GM10248 (cell line): ENCODE results near the gene TBC1D5.

Source experiments
- CTCF ChIA-PET: fragments of 300-600 bp; sonication (Branson Sonifier 250); formaldehyde crosslinking; extraction: SDS; loops from one replicate; lab custom pipeline; 2021; ENCODE audit warnings: antibody characterized with exemption; lab: Yijun Ruan, JAX
- POLR2A ChIA-PET: fragments of 350-650 bp; sonication (Branson Sonifier 250); formaldehyde crosslinking; extraction: SDS; loops from one replicate; lab custom pipeline; 2020; ENCODE audit warnings: antibody characterized with exemption; lab: Yijun Ruan, JAX
- DNase-seq: peaks from one replicate; pipeline ENCODE4 v3.0.0; 2012; ENCODE audit errors: extremely low spot score
- CTCF ChIP-seq: IDR thresholded peaks from 2 replicates; pipeline ENCODE4 v1.5.1; 2012; ENCODE audit warnings: mild to moderate bottlenecking, low read depth; ENCODE audit errors: extremely low read depth, missing control alignments, control extremely low read depth

Gene TBC1D5

GRCh38 chr3:17141699-17142098 is 600.7 kb downstream of the TBC1D5 start:
- no peak for TF ChIP-seq CTCF

GRCh38 chr3:17140670-17141505 is 601.5 kb downstream of the TBC1D5 start:
- no peak for DNase-seq
- ChIA-PET POLR2A (no interaction called here), CTCF (no interaction called here)
- TF ChIP-seq CTCF = peak; percentile 16

More at GRCh38 chr3:17141699-17142098, 600.7 kb downstream of the TBC1D5 start:
- DNase-seq = no peak
- POLR2A ChIA-PET = no interaction called here
- CTCF ChIA-PET = no interaction called here

GRCh38 chr3:17138246-17139039 is 604.0 kb downstream of the TBC1D5 start:
- CTCF ChIA-PET = interaction anchor here (1.0 to 1.5 kb wide), 4 partner anchors 14 to 20 kb away, joined by 3 to 6 read pairs (median 3); no protein-coding TSS in a partner anchor
- POLR2A ChIA-PET = no interaction called here
- no peak for TF ChIP-seq CTCF
- no peak for DNase-seq

GRCh38 chr3:17137321-17137826 is 605.1 kb downstream of the TBC1D5 start:
- ChIA-PET POLR2A (no interaction called here), CTCF (interaction anchor here (1.5 kb wide), 1 partner anchor 15 kb away, joined by 6 read pairs; no protein-coding TSS in a partner anchor)
- DNase-seq = no peak
- no peak for TF ChIP-seq CTCF

- ChIA-PET POLR2A (no interaction called here), CTCF (interaction anchor here (1.2 kb wide), 1 partner anchor 15 kb away, joined by 3 read pairs; no protein-coding TSS in a partner anchor)
- no peak for DNase-seq
- TF ChIP-seq CTCF = no peak
These were observed 606.2 kb downstream of the TBC1D5 start for GRCh38 chr3:17136136-17136721.

- DNase-seq = no peak
- ChIA-PET POLR2A (no interaction called here), CTCF (interaction anchor here (1.2 kb wide), 1 partner anchor 16 kb away, joined by 3 read pairs; no protein-coding TSS in a partner anchor)
- TF ChIP-seq CTCF = no peak
These were observed 606.7 kb downstream of the TBC1D5 start for GRCh38 chr3:17135696-17136095.
